NB4 (cell line): Measurements from ENCODE around the gene GLS.

Source experiments
- DNase-seq: peaks from one replicate; pipeline ENCODE4 v3.0.0; 2010; ENCODE audit warnings: low read depth
- H3K4me3 ChIP-seq: one replicate; pipeline ENCODE4 v1.5.1; 2011; ENCODE audit warnings: mild to moderate bottlenecking, low read depth, low read length, moderate library complexity
- CTCF ChIP-seq: IDR thresholded peaks from one replicate; pipeline ENCODE4 v1.5.1; 2012; ENCODE audit warnings: low read depth, low read length
- MAX ChIP-seq: IDR thresholded peaks from 2 replicates; pipeline ENCODE4 v1.6.1; 2011; ENCODE audit warnings: low read depth, low read length
- MYC ChIP-seq: IDR thresholded peaks from 2 replicates; pipeline ENCODE4 v1.6.1; 2011; ENCODE audit warnings: low read depth, low read length
- POLR2A ChIP-seq: IDR thresholded peaks from 2 replicates; pipeline ENCODE4 v1.6.1; 2011; ENCODE audit warnings: mild to moderate bottlenecking; ENCODE audit not compliant: insufficient read length; ENCODE audit errors: extremely low read depth

The GLS gene

GRCh38 chr2:190943706-190944105, 63.1 kb downstream of the GLS start:
- H3K4me3 ChIP-seq, result no peak overlapping the region
- DNase-seq, result no peak
- TF ChIP-seq MYC, result no peak
- TF ChIP-seq CTCF, result no peak
- TF ChIP-seq POLR2A, result no peak
- TF ChIP-seq MAX, result no peak

- H3K4me3 ChIP-seq, result no peak overlapping the region
- no peak for DNase-seq
Measured at GRCh38 chr2:190947141-190947540, 66.5 kb downstream of the GLS start.

GRCh38 chr2:190947711-190948251, 67.2 kb downstream of the GLS start:
- H3K4me3 ChIP-seq, result no peak overlapping the region
- no peak for TF ChIP-seq MYC
- TF ChIP-seq POLR2A, result no peak
- no peak for TF ChIP-seq MAX
- peak; percentile 10 for TF ChIP-seq CTCF
- DNase-seq, result peak; percentile 70

More at GRCh38 chr2:190947141-190947540, 66.5 kb downstream of the GLS start:
- TF ChIP-seq MYC, result no peak
- TF ChIP-seq CTCF, result no peak

- DNase-seq, result no peak
- TF ChIP-seq MAX (no peak), CTCF (no peak), POLR2A (no peak), MYC (no peak)
- H3K4me3 ChIP-seq, result no peak overlapping the region
Measured at GRCh38 chr2:190948671-190949070, 68.0 kb downstream of the GLS start.

- TF ChIP-seq CTCF (no peak), MYC (no peak), MAX (no peak), POLR2A (no peak)
- DNase-seq, result no peak
- H3K4me3 ChIP-seq, result no peak overlapping the region
Measured at GRCh38 chr2:190950566-190950991, 70.0 kb downstream of the GLS start.

- no peak for DNase-seq
- H3K4me3 ChIP-seq, result no peak overlapping the region
- TF ChIP-seq POLR2A, result no peak
- no peak for TF ChIP-seq MAX
- TF ChIP-seq MYC, result no peak
- no peak for TF ChIP-seq CTCF
Measured at GRCh38 chr2:190953257-190953656, 72.6 kb downstream of the GLS start.
